HG02588 (cell line): ENCODE measurements around the gene IL19.

ENCODE experiments used
- ATAC-seq: cut with Tn5 transposase; IDR thresholded peaks from one replicate; pipeline ENCODE4 v1.9.1; 2021; ENCODE audit warnings: mild to moderate bottlenecking, moderate library complexity; ENCODE audit not compliant: unreplicated experiment

The IL19 gene

DNA sequence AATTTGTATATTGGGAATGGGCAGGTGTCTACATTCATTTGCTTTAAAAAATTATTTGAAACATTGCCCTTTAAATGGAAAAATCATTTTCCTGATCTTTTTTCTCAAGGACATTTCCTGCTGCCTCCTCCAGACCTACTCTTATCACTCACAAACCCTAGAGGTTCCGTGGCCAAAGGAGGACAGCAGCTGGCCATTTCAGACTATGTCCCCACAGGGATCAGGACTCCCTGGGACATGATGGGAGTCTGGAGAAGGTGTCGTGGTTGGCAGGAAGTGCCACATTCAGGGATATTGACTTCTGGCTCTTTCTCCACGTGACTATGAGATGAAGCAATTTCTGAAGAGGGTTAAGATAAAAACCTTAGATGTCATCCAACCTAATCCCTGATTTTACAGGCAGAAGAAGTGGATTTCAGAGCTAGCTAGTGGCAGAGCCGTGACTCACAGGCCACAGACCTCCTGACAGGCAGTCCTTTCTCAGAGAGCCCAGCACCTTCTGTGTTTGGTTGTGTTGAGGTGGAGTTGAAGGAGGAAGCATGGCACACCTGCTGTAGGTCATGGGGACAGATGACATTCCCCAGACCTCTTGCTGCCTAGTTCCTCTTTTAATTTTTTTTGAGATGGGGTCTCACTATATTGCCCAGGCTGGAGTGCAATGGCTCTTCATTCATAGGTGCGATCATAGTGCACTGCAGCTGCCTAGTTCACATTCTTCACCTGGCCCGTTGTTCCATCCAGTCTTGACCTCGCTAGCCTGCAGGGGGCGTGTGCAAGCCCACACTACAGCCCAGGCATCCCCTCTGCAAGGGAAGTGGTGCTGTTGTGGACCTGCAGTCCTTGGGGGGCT, 27.2 kb downstream of the IL19 start:
- no peak for ATAC-seq

DNA sequence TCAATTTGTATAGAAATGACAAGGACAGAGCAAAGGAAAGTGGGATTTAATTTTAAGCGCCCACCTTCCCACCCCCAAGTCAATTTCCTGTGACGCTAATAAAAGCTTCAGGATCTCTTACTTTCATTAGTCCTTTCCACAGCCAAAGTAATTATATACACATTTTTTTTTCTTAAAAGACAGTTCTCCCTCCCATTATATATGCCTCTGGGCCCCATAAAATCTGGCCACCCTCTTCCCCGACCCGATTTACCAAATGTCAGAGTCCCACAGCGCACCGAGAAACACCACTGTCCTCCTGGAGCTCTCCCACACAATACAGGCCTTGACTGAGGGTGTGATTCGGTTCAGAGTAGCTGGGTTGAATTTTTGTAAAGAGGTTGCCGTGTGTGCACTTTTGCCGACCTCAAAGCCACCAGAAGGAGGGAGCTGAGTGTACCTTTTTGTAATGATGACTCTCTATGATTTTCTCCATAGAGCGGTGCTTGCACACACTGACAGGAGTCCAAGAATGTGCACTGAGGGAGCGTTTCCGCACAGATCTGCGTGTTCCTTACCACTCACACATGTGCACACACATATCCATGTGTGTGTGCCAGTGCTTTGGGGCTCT, 27.9 kb downstream of the IL19 start:
- no peak for ATAC-seq

DNA sequence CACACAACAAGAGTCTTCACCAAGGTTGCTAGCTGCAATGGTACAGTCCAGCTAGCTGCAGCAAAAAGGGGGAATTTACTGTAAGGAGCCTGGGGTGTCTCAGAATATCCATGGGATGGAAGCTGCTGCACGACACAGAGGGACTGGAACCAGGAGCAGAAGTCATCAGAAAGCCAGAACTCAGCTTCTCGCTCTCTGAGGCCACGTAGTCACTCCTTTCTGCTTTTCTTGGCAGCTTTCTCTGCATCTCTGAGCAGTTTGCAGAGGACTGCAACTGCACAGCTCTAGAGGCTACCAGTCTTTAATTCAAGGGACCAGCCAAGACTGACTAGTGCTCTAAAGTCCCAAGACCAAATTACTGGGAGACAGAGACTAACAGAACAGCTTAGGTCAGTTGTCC, 28.7 kb downstream of the IL19 start:
- no peak for ATAC-seq

DNA sequence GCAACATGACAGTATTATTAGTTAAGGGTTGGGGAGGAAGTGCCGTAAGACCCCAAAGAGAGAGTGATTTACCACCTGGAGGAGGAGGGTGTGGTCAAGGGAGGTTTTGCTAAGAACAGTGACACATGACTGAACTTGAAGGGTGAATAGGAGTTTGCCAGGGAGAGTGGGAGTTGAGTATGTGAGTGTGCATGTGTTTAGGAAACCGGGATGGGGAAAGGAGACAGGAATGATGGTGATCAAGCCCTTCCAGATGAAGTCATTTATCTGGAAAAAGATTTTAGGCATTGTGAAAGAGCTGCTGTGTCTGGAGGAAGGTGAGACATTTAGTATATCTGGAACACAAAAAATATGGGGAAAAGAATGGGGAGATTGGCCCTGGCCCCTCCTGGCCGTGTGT, 29.8 kb downstream of the IL19 start:
- no peak for ATAC-seq

DNA sequence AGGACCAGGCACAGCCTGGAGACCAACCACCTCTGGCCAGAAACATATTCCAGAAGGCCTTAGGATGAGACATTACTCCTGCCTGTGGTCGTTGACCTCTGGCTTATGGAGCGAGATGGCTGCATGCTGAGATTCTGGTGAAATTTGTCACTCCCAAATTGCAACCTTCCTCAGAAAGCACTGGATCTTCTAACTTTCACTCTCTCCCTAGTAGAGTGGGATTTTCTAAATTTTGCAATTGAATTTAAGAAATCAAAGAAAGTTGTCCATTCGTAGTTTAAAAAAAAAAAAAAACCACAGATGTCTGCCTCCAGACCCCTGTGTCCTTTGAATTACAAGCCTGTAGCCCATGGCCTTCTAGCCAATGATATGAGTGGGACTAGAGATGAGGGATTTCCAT, 30.3 kb downstream of the IL19 start:
- ATAC-seq, result no peak

DNA sequence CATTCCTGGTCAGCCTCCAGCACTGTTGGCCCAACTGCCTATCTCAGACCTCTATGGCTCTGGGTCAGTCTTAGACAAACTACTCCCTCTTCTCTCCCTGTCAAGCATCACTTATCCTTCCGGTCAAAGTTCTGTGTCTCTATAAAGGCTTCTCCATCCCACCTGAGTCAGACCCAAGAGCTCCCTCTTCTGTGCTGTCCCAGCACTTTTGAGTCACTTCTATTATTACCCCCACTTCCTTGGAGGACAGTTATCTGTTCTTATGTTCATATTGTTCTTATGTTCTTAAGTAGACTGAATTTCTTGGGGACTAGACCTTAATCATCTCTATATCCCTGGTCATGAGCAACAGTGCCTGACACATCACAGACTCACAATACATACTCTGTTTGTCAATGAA, 30.9 kb downstream of the IL19 start:
- ATAC-seq, result no peak

DNA sequence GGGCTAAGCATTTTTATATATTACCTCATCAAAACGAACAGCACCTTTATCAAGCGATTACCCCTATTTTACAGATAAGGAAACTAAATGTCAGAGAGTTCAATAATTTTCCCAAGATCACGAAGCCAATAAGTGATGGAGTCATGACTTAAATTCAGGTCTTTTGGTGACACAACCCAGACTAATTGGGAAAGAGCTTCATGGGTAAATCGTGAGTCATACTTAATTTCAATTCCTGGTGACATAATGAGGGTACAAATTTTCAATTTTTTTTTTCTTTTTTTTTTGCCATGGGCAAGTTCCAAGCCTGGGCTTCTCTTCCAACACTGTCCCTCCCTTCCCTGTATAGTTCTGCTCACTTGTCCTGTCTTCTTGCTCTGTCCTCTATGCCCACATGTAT, 31.8 kb downstream of the IL19 start:
- ATAC-seq, result no peak

DNA sequence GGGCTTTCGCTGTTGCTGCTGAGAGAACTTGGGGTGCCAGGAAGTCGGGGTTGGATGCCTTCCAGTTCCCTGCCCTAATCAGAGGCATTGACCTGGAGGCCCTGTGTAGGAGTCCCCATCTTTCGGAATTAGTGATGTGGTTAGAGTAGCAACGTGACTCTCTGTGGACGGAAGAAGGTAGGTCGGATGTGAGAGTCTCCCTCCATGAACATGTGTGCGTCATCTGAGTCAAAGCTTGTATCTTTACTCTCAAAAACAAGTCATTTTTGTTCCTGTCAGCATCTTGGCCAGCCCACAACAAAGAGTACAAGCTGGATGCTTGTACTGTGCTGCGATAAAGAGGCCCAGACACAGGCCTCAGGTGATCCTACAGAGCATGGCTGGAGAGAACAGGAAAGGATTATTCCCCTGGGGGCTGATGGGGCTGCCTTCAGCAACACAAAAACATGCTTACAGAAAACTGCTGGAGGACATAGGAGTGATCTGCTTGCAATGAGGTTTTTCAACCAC, 32.7 kb downstream of the IL19 start:
- peak; percentile 96 for ATAC-seq

DNA sequence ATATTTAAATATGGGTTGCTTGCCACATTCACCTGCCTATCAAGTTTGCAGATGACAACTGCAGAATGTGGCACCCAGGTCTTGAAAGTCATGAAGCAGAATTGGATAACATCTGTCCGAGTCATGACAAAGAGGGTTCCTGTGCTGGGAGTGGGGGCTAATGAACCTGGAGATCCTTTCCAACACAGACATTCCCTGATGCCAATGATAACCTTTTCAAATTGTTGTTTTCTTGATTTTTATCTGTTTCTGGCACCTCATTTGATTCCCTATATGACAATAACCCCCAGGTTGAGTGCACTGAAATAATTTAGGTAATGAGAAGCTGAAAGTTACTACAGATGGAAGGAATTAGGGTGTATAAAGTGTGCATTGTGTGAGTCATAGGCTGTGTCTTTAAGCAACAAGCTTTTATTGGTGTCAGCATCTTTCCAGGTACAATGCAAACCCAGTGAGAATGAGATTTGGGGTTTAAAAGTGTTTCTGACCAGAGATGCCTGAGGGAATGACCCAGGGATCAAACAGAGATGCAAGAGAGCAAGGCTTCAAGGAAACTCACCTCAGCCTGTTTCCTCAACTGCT, 33.7 kb downstream of the IL19 start:
- ATAC-seq, result no peak

DNA sequence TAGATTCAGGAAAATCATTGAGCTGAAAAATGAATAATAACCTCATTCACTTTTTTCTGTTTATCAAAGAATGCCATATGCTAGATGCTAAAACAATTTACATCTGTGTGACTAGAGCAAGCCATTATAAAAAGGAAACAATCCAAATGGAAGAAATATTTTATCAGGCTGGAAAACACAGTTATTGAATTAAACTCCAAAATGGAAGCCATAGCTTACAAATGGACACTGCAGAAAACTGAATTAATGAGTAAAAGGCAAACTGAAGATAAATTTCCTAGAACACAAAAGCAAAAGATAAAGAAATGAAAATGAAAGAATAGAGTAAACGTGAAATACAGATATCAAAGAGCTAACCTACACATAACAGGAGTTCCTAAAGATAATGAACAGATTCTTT, 34.8 kb downstream of the IL19 start:
- ATAC-seq, result no peak

DNA sequence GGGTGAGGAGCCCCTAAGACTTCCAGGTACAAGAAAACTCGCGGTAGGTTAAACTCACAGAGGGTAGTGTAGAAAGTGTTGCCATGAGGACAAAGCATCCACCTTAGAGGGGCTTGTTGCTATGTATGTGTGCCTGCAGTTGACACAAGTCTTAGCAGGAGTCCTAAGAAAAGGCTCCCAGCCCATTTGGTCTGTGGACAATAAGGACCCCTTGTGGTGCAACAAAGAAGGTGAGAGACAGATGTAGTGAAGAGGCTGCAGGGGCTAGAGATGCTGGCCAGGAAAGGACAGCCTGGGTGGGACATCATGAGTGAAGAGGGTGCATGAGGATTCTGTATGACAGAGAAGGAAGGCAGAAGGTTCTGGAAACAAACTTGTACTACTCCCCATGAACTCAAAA, 38.0 kb downstream of the IL19 start:
- peak; percentile 50 for ATAC-seq

DNA sequence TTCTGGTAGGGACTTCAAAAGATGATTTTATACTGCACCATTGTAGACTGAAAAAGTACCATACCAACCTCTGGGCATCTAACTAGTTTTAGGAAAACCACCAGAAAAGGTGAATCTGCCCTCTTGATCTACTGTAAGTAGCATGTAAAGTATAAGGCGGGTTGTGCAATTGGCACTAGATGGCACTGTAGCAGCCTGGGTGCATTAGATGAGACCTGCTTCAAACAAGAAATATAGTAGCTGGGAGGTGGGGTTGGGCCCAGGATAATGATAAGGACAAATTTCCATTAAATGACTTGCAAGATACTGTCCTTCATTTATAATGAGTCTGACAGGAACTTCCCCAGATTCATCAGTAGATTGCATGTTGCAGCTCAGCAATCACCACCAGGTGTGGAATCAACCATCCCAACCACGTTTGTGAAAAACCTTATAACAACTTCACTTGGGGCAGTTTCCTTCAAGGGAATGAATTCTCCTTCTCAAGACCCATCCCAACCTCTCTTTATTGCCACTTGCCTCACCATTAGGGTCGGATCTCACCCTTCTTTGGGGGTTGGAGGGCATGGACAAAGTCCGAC, 39.0 kb downstream of the IL19 start:
- ATAC-seq, result no peak

DNA sequence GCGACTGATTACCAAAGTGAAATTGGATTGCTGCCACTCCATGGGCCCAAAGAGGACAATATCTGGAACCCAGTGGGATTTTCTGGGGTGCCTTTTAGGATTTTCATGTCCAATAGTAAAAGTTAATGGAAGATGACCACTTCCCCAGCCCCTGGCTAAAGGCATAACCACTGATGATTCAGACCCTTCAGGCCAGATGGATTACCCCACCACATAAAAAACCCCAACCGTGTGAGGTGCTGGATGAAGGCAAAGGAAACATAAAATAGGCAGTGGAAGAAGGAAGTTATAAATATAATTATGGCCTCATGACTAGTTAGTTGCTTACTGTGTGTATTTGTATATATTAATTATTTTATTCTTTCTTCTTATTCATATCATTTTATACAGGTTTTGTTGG, 41.9 kb downstream of the IL19 start:
- ATAC-seq, result no peak

DNA sequence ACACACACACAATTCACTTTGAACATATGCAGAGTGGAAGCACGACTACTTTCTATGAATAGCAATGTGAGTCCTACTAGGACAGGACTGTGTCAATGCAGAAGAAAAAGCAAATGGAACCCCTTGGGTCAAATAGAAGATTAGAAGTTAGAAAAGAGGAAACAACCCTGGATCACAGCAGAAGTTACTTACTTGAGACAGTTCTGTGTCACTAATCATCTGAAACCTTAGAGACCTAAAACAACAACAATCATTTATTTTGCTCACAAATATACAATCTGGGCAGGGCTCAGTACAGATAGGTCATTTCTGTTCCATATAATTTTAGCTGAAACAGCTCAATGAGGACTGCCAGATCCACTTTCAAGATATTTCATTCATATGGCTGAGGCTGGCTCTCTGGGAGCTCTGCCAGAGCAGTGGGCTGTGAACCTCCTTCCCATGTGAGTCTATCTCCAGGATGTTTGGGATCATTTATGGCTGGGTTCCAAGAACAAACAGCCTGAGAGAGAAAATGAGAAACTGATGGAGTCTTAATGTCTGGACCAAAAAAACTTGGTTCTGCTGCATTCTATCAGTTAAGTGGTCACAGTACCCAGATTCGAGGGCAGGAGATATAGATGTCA, 44.3 kb downstream of the IL19 start:
- no peak for ATAC-seq

DNA sequence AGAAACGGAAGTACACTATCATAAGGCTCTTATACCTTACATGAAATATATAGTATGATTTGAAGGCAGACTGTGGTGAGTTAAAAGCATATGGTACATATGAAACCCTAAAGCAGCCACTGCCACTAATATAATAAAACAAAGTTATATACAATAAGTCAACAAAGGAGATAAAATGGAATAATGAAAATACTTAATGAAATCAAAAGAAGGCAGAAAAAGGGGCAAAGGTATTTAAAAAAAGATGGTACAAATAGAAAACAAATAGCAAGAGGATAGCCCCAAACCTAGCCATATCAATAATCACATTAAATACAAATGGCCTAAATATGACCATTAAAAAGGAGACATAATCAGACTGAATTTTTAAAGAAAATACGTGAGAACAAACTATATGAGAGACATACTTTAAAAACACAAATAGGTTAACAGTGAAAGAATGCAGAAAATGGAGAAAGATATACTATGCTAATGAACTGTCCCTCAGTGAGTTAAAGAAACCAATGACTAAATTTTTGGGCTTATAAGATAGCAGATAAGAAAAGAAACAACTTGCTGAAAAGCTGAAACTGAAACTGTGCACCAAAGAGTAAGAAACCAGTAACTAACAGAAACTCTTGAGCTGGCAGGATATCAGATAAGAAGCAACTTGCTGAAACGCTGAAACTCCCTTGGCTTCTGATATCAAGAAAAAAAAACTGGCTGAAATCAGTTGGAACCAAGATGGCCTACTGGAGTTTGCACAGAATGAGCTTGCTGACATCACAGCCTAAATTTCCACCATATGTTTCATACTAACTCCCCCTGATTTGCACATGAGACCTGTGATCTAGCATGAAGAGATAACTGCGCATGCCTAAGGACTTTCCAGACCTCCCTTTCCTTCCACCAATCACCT, 46.1 kb downstream of the IL19 start:
- peak; percentile 36 for ATAC-seq

DNA sequence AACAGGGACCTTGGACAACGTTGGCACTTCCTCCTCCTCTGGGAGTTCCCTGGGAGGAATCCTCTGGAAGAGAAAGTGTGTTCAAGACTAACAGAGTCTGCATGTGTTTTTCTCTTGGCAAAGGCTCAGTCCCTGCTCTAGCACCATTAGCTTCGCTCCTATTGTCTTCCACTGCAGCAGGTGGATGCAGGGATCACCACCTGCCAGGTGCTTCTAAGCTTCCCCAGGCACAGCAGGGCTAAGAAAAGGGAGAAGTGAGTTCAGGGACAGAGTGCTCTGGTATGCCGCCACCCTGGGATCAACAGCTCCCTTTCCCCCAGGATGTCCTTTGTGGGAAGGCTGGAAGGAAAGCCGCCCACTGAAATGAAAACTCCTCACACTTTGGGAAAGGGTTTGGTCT, 50.9 kb downstream of the IL19 start:
- no peak for ATAC-seq

DNA sequence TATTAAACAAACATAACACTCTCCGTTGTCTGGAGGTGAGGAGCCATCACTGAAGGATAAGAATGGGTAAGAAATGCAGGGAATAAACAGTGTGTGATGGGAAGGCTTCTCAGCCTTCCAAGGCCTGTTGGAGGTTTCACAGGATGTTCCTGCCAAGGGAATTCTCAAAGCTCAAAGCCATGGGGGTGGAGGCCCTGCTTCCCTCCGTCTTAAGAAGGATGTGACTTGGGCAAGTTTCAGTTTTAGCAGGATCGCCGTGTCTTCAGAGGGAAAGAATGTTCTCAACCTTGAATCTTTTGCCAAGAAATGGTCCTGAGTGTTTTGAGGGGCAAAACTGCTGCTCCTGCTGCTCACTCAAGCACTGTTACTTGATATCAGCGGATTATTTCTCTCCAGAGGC, 53.2 kb downstream of the IL19 start:
- no peak for ATAC-seq

DNA sequence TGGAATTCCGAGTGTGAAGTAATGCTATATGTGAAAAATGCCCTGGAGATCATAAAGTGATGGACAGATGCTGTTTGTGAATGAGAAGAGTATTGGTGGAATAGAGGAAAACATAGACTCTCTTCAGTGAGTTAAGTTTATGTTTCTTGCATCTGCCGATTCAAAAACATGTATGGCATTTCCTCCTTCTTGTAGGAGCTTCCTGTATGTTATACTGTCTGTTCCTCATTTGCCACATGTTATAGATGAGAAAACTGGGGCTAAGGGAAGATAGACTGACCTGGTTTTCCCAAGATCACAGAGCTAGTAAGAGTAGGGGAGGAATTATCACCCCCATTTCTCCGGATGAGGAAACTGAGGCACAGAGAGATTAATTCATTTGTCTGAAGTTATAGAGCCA, 53.8 kb downstream of the IL19 start:
- no peak for ATAC-seq

DNA sequence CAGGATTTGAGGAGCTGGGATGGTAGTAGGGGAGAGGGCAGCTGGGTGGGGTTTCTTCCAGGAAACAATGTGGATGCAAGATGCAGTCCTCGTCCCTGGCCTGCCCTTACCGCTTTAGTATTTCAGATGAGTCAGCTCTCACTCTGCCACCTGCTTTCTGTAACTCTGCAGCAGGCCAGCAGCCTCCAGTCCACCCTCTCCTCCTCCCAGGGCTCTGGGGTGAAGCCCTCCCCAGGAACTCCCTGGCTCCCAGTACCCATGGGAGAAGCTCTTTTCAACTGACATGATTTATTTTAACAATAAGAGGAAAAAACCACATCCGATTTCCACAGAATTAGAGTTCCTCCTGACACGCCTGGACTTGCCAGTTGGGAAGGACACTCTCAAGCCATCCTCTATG, 55.8 kb downstream of the IL19 start:
- ATAC-seq, result no peak

DNA sequence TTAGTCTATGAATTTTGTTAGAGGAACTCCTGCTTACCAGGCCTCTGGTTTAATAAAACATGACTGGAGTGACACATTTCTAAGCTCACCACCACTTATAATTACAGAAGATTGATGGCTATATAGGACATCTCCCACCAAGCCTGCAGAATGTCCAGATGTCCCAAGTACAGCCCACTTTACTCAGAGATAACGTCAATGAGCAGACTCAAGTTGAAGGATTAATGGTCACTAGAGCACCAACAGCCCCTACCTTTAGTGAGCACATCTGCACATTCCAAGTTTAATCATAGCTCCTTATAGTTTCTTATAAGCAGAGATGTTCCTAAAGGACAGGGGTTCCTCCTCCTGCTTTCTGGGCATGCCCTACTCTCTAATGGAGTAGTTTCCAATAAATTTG, 57.5 kb downstream of the IL19 start:
- no peak for ATAC-seq
